Chondrocyte (in vitro differentiated cells): ENCODE results near the gene PHACTR4. TPM values are rescaled to one million over a fixed set of nuclear protein-coding genes. Genes with fewer than 3 reads are reported as not detected.
A peak's percentile ranks its signal among the peaks of the same experiment; 100 is the strongest.

Experiments used
- DNase-seq: peaks from one replicate; pipeline ENCODE4 v3.0.0; 2021; ENCODE audit warnings: mixed read lengths, low spot score
- H3K27ac Mint-ChIP-seq: one replicate; pipeline ENCODE4 v1.8.0; 2021; ENCODE audit warnings: mild to moderate bottlenecking, moderate library complexity, mixed read lengths; ENCODE audit not compliant: unreplicated experiment
- H3K27me3 Mint-ChIP-seq: 2 replicates; pipeline ENCODE4 v1.8.0; 2021; ENCODE audit warnings: low read depth, mixed read lengths
- H3K36me3 Mint-ChIP-seq: 2 replicates; pipeline ENCODE4 v1.8.0; 2021; ENCODE audit warnings: low read depth, mixed read lengths
- H3K4me1 Mint-ChIP-seq: 2 replicates; pipeline ENCODE4 v1.8.0; 2021; ENCODE audit warnings: low read depth, mild to moderate bottlenecking, mixed read lengths
- H3K4me3 Mint-ChIP-seq: one replicate; pipeline ENCODE4 v1.8.0; 2021; ENCODE audit warnings: mild to moderate bottlenecking, moderate library complexity, mixed read lengths; ENCODE audit not compliant: unreplicated experiment
- H3K9me3 Mint-ChIP-seq: 2 replicates; pipeline ENCODE4 v1.8.0; 2021; ENCODE audit warnings: low read depth, mixed read lengths
- CTCF ChIP-seq: fragments of 200-600 bp; sonication (generic); IDR thresholded peaks from 2 replicates; pipeline ENCODE4 v1.5.0; 2021; ENCODE audit warnings: antibody characterized with exemption, mild to moderate bottlenecking, moderate library complexity
- total RNA-seq: library from RNA; stranded (reverse); gene quantifications from 3 replicates; pipeline ENCODE4 v1.2.1, GENCODE V29; 2021

The PHACTR4 gene
- total RNA-seq, 1 donor from 2014 or later = 39.9 TPM

- DNase-seq = no peak
- Mint-ChIP-seq H3K27ac (peak overlapping the region; percentile 63), H3K36me3 (peaks cover 3% of the 10 kb centered on the region), H3K9me3 (no peaks in the 10 kb centered on the region), H3K4me1 (peaks cover 14% of the 10 kb centered on the region), H3K27me3 (no peaks in the 10 kb centered on the region), H3K4me3 (no peak overlapping the region)
- no peak for TF ChIP-seq CTCF
Measured at GRCh38 chr1:28394136-28394535, 24.6 kb downstream of the PHACTR4 start.

GRCh38 chr1:28395181-28395580 is 25.6 kb downstream of the PHACTR4 start:
- Mint-ChIP-seq H3K9me3 (no peaks in the 10 kb centered on the region), H3K36me3 (peaks cover 3% of the 10 kb centered on the region), H3K4me1 (peaks cover 23% of the 10 kb centered on the region), H3K27me3 (no peaks in the 10 kb centered on the region), H3K4me3 (no peak overlapping the region), H3K27ac (peak overlapping the region; percentile 78)
- DNase-seq = no peak
- TF ChIP-seq CTCF = no peak

- Mint-ChIP-seq H3K9me3 (no peaks in the 10 kb centered on the region), H3K4me3 (no peak overlapping the region), H3K27me3 (no peaks in the 10 kb centered on the region), H3K36me3 (peaks cover 3% of the 10 kb centered on the region), H3K27ac (no peak overlapping the region), H3K4me1 (peaks cover 13% of the 10 kb centered on the region)
- TF ChIP-seq CTCF = no peak
- no peak for DNase-seq
Measured at GRCh38 chr1:28401760-28402159, 32.2 kb downstream of the PHACTR4 start.

GRCh38 chr1:28409090-28409489 is 39.5 kb downstream of the PHACTR4 start:
- Mint-ChIP-seq H3K27ac (no peak overlapping the region), H3K9me3 (no peaks in the 10 kb centered on the region), H3K27me3 (no peaks in the 10 kb centered on the region), H3K4me1 (no peaks in the 10 kb centered on the region), H3K36me3 (peaks cover 2% of the 10 kb centered on the region), H3K4me3 (no peak overlapping the region)
- no peak for DNase-seq
- no peak for TF ChIP-seq CTCF

GRCh38 chr1:28411656-28412055 is 42.1 kb downstream of the PHACTR4 start:
- H3K27ac Mint-ChIP-seq = no peak overlapping the region

More at GRCh38 chr1:28411656-28412055, 42.1 kb downstream of the PHACTR4 start:
- DNase-seq = no peak
- Mint-ChIP-seq H3K27me3 (no peaks in the 10 kb centered on the region), H3K4me1 (peaks cover 16% of the 10 kb centered on the region), H3K4me3 (no peak overlapping the region), H3K9me3 (no peaks in the 10 kb centered on the region), H3K36me3 (peaks cover 2% of the 10 kb centered on the region)
- no peak for TF ChIP-seq CTCF
